BLaER1 treated with 17β-estradiol and CSF1 and Interleukin-3, amounts not matched to agents 10 nM and 100 nM (cell line): ENCODE measurements around the gene RSRC1.

Experiments
- H3K27ac ChIP-seq, 11 experiments: shearing (Covaris generic); formaldehyde crosslinking; 2 replicates each; pipeline ENCODE4 v1.8.1; 2022
- H3K27me3 ChIP-seq, 11 experiments: shearing (Covaris generic); formaldehyde crosslinking; 2 replicates each; pipeline ENCODE4 v1.8.1; 2022
- H3K36me3 ChIP-seq, 11 experiments: shearing (Covaris generic); formaldehyde crosslinking; 2 replicates each; pipeline ENCODE4 v1.8.1; 2022
- H3K4me1 ChIP-seq, 10 experiments: shearing (Covaris generic); formaldehyde crosslinking; 2 replicates each; pipeline ENCODE4 v1.8.1; 2022
- H3K4me2 ChIP-seq, 11 experiments: shearing (Covaris generic); formaldehyde crosslinking; 2 replicates each; pipeline ENCODE4 v1.8.1; 2022
- H3K4me3 ChIP-seq, 10 experiments: shearing (Covaris generic); formaldehyde crosslinking; 2 replicates each; pipeline ENCODE4 v1.8.1; 2022
- H3K9ac ChIP-seq, 11 experiments: shearing (Covaris generic); formaldehyde crosslinking; 2 replicates each; pipeline ENCODE4 v1.8.1; 2022
- H3K9me3 ChIP-seq, 11 experiments: shearing (Covaris generic); formaldehyde crosslinking; replicated peaks in 1 of 11; 2 replicates each; pipeline ENCODE4 v1.8.1; 2022
- H4K20me1 ChIP-seq, 11 experiments: shearing (Covaris generic); formaldehyde crosslinking; 2 replicates each; pipeline ENCODE4 v1.8.1; 2022
- Cebpa-rat ChIP-seq, 11 experiments: shearing (Covaris generic); IDR thresholded peaks; 2 replicates each; pipeline ENCODE4 v1.8.1; 2022

Gene RSRC1

GRCh38 chr3:158247288-158247687, 137.4 kb downstream of the RSRC1 start:
- no peaks in the 10 kb centered on the region for H4K20me1 ChIP-seq

GRCh38 chr3:158248261-158248660, 138.4 kb downstream of the RSRC1 start:
- TF ChIP-seq Cebpa-rat (IDR thresholded peaks at IDR 0.05) = no peak
- Histone ChIP-seq H3K4me2 (no peak overlapping the region), H3K27me3 (no peaks in the 10 kb centered on the region), H3K27ac (no peak overlapping the region), H3K9ac (no peak overlapping the region), H3K4me3 (no peak overlapping the region), H4K20me1 (no peaks in the 10 kb centered on the region), H3K4me1 (peaks cover 0 to 9% (median 0%) of the 10 kb centered on the region in 10 experiments; a peak in 3 of 20 replicates), H3K36me3 (peaks cover 5 to 20% (median 9%) of the 10 kb centered on the region in 11 experiments; a peak in 20 of 22 replicates), H3K9me3 (peaks cover 18 to 41% (median 31%) of the 10 kb centered on the region in 11 experiments)

More at GRCh38 chr3:158247288-158247687, 137.4 kb downstream of the RSRC1 start:
- peaks cover 18 to 41% (median 30%) of the 10 kb centered on the region in 11 experiments for H3K9me3 ChIP-seq
- H3K9ac ChIP-seq = no peak overlapping the region
- H3K4me2 ChIP-seq = no peak overlapping the region
- no peak overlapping the region for H3K4me3 ChIP-seq
- peaks cover 0 to 9% (median 0%) of the 10 kb centered on the region in 10 experiments; a peak in 3 of 20 replicates for H3K4me1 ChIP-seq
- H3K36me3 ChIP-seq = peaks cover 5 to 18% (median 9%) of the 10 kb centered on the region in 11 experiments; a peak in 20 of 22 replicates
- H3K27ac ChIP-seq = no peak overlapping the region
- no peak for TF ChIP-seq Cebpa-rat (IDR thresholded peaks at IDR 0.05)
- H3K27me3 ChIP-seq = no peaks in the 10 kb centered on the region

- Histone ChIP-seq H4K20me1 (no peaks in the 10 kb centered on the region), H3K4me1 (peaks cover 0 to 9% (median 0%) of the 10 kb centered on the region in 10 experiments; a peak in 3 of 20 replicates), H3K9ac (no peak overlapping the region), H3K4me3 (no peak overlapping the region), H3K27me3 (no peaks in the 10 kb centered on the region), H3K9me3 (peaks cover 19 to 43% (median 31%) of the 10 kb centered on the region in 11 experiments), H3K36me3 (peaks cover 5 to 20% (median 9%) of the 10 kb centered on the region in 11 experiments; a peak in 20 of 22 replicates), H3K27ac (no peak overlapping the region), H3K4me2 (no peak overlapping the region)
- no peak for TF ChIP-seq Cebpa-rat (IDR thresholded peaks at IDR 0.05)
Measured at GRCh38 chr3:158249183-158249582, 139.3 kb downstream of the RSRC1 start.

- H3K4me3 ChIP-seq = no peak overlapping the region
- peaks cover 19 to 39% (median 28%) of the 10 kb centered on the region in 11 experiments; a peak in 20 of 22 replicates for H3K9me3 ChIP-seq
- H3K4me2 ChIP-seq = no peak overlapping the region
- no peak for TF ChIP-seq Cebpa-rat (IDR thresholded peaks at IDR 0.05)
- H3K36me3 ChIP-seq = peaks cover 0 to 25% (median 12%) of the 10 kb centered on the region in 11 experiments; a peak in 9 of 22 replicates
- no peak overlapping the region for H3K27ac ChIP-seq
- H4K20me1 ChIP-seq = peaks cover 0 to 7% (median 0%) of the 10 kb centered on the region in 11 experiments; a peak in 3 of 22 replicates
- no peaks in the 10 kb centered on the region for H3K27me3 ChIP-seq
- H3K9ac ChIP-seq = no peak overlapping the region
- no peaks in the 10 kb centered on the region for H3K4me1 ChIP-seq
Measured at GRCh38 chr3:158258619-158259018, 148.7 kb downstream of the RSRC1 start.

- H3K4me3 ChIP-seq = no peak overlapping the region
- no peak for TF ChIP-seq Cebpa-rat (IDR thresholded peaks at IDR 0.05)
- H3K4me1 ChIP-seq = no peaks in the 10 kb centered on the region
- H3K9me3 ChIP-seq = peaks cover 14 to 33% (median 21%) of the 10 kb centered on the region in 11 experiments; a peak in 20 of 22 replicates
- no peak overlapping the region for H3K27ac ChIP-seq
- H4K20me1 ChIP-seq = peaks cover 0 to 7% (median 0%) of the 10 kb centered on the region in 11 experiments; a peak in 3 of 22 replicates
- H3K4me2 ChIP-seq = no peak overlapping the region
- H3K36me3 ChIP-seq = peaks cover 0 to 31% (median 14%) of the 10 kb centered on the region in 11 experiments; a peak in 8 of 22 replicates
- H3K9ac ChIP-seq = no peak overlapping the region
- no peaks in the 10 kb centered on the region for H3K27me3 ChIP-seq
Measured at GRCh38 chr3:158260392-158260791, 150.5 kb downstream of the RSRC1 start.

- no peak for TF ChIP-seq Cebpa-rat (IDR thresholded peaks at IDR 0.05)
- Histone ChIP-seq H3K36me3 (peaks cover under 1 to 39% (median 16%) of the 10 kb centered on the region in 11 experiments; a peak in 16 of 22 replicates), H3K9me3 (peaks cover 19 to 36% (median 21%) of the 10 kb centered on the region in 11 experiments)
Measured at GRCh38 chr3:158261371-158261991, 151.6 kb downstream of the RSRC1 start.

GRCh38 chr3:158264894-158265293, 155.0 kb downstream of the RSRC1 start:
- Histone ChIP-seq H3K4me3 (no peak overlapping the region), H3K9me3 (peaks cover 33 to 47% (median 38%) of the 10 kb centered on the region in 11 experiments), H3K36me3 (peaks cover 9 to 37% (median 24%) of the 10 kb centered on the region in 11 experiments), H4K20me1 (peaks cover 0 to 7% (median 0%) of the 10 kb centered on the region in 11 experiments; a peak in 2 of 22 replicates), H3K9ac (no peak overlapping the region), H3K27ac (no peak overlapping the region), H3K27me3 (no peaks in the 10 kb centered on the region), H3K4me2 (no peak overlapping the region), H3K4me1 (no peaks in the 10 kb centered on the region)
- TF ChIP-seq Cebpa-rat (IDR thresholded peaks at IDR 0.05) = no peak

More at GRCh38 chr3:158261371-158261991, 151.6 kb downstream of the RSRC1 start:
- Histone ChIP-seq H4K20me1 (peaks cover 0 to 7% (median 0%) of the 10 kb centered on the region in 11 experiments; a peak in 3 of 22 replicates), H3K4me1 (no peaks in the 10 kb centered on the region), H3K4me2 (no peak overlapping the region), H3K27ac (no peak overlapping the region), H3K27me3 (no peaks in the 10 kb centered on the region), H3K9ac (no peak overlapping the region), H3K4me3 (no peak overlapping the region)

GRCh38 chr3:158267015-158267414, 157.1 kb downstream of the RSRC1 start:
- Histone ChIP-seq H3K4me2 (no peak overlapping the region), H3K36me3 (peaks cover 9 to 29% (median 16%) of the 10 kb centered on the region in 11 experiments), H3K9ac (no peak overlapping the region), H3K27ac (no peak overlapping the region), H3K4me3 (no peak overlapping the region; a peak in 1 of 20 replicates), H4K20me1 (no peaks in the 10 kb centered on the region), H3K27me3 (no peaks in the 10 kb centered on the region), H3K9me3 (peaks cover 29 to 42% (median 38%) of the 10 kb centered on the region in 11 experiments), H3K4me1 (no peaks in the 10 kb centered on the region)
- no peak for TF ChIP-seq Cebpa-rat (IDR thresholded peaks at IDR 0.05)

- Histone ChIP-seq H3K27ac (no peak overlapping the region), H3K4me2 (no peak overlapping the region), H4K20me1 (no peaks in the 10 kb centered on the region), H3K4me3 (no peak overlapping the region), H3K36me3 (peaks cover 14 to 30% (median 18%) of the 10 kb centered on the region in 11 experiments), H3K27me3 (no peaks in the 10 kb centered on the region), H3K9me3 (peaks cover 26 to 35% (median 32%) of the 10 kb centered on the region in 11 experiments), H3K4me1 (no peaks in the 10 kb centered on the region), H3K9ac (no peak overlapping the region)
- no peak for TF ChIP-seq Cebpa-rat (IDR thresholded peaks at IDR 0.05)
Measured at GRCh38 chr3:158269942-158270341, 160.1 kb downstream of the RSRC1 start.
